Natural killer cell treated with Interleukin-12 subunit alpha and Interleukin-12 subunit beta and Interleukin-15 and Interleukin-18, amount 100 ng/mL, for 72 hours (primary cell): ENCODE results near the gene MBLAC1. TPM values are rescaled to one million over a fixed set of nuclear protein-coding genes. Genes with fewer than 3 reads are reported as not detected.
A peak's percentile ranks its signal among the peaks of the same experiment; 100 is the strongest.

Source experiments
- ATAC-seq, 2 donors: fragments of 150-1000 bp; cut with Tn5 transposase in 1 of 2; sonication (Bioruptor Pico), chemical (Tn5 transposase) in 1 of 2; 2 replicates each; pipeline ENCODE4 v1.10.0; 2021
- DNase-seq: peaks from one replicate; pipeline ENCODE4 v3.0.0; 2022; ENCODE audit warnings: low spot score
- H3K27ac Mint-ChIP-seq, 2 donors: 1 replicate in 1 of 2; 2 replicates in 1 of 2; pipeline ENCODE4 v1.8.0; 2022; ENCODE audit warnings: mixed read lengths in 2 of 2, mild to moderate bottlenecking in 1 of 2, moderate library complexity in 1 of 2
- H3K27me3 Mint-ChIP-seq, 2 donors: 1 replicate in 1 of 2; 2 replicates in 1 of 2; pipeline ENCODE4 v1.8.0; 2022; ENCODE audit warnings: mixed read lengths in 2 of 2
- H3K36me3 Mint-ChIP-seq: one replicate; pipeline ENCODE4 v1.8.0; 2022; ENCODE audit warnings: mixed read lengths
- H3K4me1 Mint-ChIP-seq, 2 donors: 1 replicate in 1 of 2; 2 replicates in 1 of 2; pipeline ENCODE4 v1.8.0; 2022; ENCODE audit warnings: low read depth in 2 of 2, mixed read lengths in 2 of 2, mild to moderate bottlenecking in 1 of 2
- H3K4me3 Mint-ChIP-seq: one replicate; pipeline ENCODE4 v1.8.0; 2022; ENCODE audit warnings: mixed read lengths
- H3K9me3 Mint-ChIP-seq: 2 replicates; pipeline ENCODE4 v1.8.0; 2022; ENCODE audit warnings: mixed read lengths
- total RNA-seq, 2 donors: library from RNA; stranded (reverse); gene quantifications; one replicate each; pipeline ENCODE4 v1.2.3, GENCODE V29; 2022

MBLAC1 gene
- total RNA-seq, 2 donors from 2014 or later: 3.4 to 6.5 TPM

DNA sequence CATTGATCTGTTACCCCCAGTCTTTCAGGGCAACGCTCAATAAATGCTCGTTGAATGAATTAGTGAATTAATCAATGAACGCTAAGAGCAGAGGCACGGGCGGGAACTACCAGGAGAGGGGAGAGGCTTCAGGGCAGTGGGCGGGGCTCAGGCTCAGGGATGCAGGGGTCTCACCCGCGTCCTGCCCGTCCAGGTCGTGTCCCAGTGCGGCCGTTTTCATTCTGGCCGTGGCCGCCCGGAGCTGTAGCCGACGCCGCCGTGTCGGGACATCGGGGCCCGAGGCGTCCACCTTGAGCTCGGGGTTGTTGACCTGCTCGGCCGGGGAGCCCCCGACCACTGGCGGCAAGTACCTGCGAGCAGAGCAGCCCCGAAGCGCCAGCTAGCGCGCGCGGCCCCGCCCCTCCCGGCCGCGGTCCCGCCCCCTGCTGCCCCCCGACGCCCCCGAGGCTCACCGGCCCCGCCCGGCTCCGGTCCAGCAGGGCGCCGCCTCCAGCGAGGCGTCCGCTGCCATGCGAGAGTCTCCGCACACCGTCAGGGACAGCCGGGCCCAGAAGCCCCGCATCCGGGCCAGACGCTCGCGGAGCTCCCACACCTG lies 44.4 kb downstream of the MBLAC1 start:
- H3K4me1 Mint-ChIP-seq: peaks cover 24 to 43% of the 10 kb centered on the region in 2 donors
- peak overlapping the region; percentile 71 for H3K4me3 Mint-ChIP-seq
- no peaks in the 10 kb centered on the region for H3K9me3 Mint-ChIP-seq
- no peaks in the 10 kb centered on the region for H3K36me3 Mint-ChIP-seq
- ATAC-seq (peak; percentile 72 to 78), DNase-seq (no peak)
- H3K27ac Mint-ChIP-seq: no peak overlapping the region
- H3K27me3 Mint-ChIP-seq: peaks cover 35 to 46% of the 10 kb centered on the region in 2 donors

DNA sequence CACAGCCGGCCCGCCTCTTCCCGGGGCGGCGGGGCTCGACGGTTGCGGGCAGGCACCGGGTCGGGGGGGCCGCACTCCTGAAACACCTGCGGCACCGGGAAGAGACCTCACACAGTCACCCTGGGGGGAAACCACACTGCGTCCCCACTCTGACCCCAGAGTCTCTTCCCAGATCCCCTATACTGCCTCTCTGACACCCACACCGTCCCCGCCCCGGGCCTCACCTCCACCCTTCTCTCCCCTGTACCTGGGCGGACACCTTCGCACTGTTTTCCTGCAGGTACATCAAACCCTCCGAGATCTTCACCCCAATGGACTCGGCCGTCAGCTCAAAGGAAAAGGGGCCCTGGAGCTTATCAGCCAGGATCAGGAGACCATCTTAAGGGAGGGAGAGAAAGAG lies 45.1 kb downstream of the MBLAC1 start:
- ATAC-seq: no peak
- Mint-ChIP-seq H3K36me3 (no peaks in the 10 kb centered on the region), H3K4me1 (peaks cover 30 to 44% of the 10 kb centered on the region in 2 donors), H3K4me3 (peak overlapping the region; percentile 64), H3K27me3 (peaks cover 29 to 40% of the 10 kb centered on the region in 2 donors), H3K9me3 (no peaks in the 10 kb centered on the region), H3K27ac (no peak overlapping the region)
- no peak for DNase-seq

DNA sequence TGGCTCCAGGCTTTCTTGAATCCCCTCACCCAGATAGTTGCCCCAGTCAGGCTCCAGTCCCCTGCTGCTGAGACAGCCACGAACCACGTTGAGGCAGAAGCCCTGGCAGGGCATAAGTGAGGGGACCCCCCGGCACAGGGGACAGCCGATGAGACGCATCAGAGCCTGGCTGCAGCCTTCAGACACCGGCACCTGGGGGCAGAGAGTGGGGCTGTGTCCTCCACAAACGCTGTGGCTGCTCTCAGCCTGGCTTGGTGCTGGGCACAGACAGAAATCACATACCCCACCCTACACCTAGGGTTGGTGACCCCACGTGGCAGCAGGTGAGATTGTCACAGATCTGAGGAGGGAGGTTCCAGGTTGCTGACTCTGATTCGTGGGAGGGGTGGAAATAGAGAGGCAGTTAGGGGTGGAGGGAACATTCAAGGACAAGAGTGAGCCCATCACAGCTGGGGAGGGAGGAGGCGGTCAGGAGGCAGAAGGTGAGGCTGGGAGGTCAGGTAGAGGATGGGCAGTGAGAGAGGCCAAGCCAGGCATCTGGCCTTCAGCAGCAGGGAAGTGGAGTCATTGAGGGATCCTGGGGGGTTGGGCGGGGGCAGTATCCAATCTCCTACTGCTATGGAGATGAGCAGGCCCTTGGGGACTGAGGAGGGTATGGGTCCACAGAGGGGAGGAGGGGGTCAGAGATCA lies 47.2 kb downstream of the MBLAC1 start:
- Mint-ChIP-seq H3K4me3 (no peak overlapping the region), H3K4me1 (peaks cover 19 to 28% of the 10 kb centered on the region in 2 donors), H3K27ac (no peak overlapping the region), H3K36me3 (no peaks in the 10 kb centered on the region), H3K27me3 (peaks cover 10 to 18% of the 10 kb centered on the region in 2 donors), H3K9me3 (no peaks in the 10 kb centered on the region)
- ATAC-seq (no peak), DNase-seq (no peak)

DNA sequence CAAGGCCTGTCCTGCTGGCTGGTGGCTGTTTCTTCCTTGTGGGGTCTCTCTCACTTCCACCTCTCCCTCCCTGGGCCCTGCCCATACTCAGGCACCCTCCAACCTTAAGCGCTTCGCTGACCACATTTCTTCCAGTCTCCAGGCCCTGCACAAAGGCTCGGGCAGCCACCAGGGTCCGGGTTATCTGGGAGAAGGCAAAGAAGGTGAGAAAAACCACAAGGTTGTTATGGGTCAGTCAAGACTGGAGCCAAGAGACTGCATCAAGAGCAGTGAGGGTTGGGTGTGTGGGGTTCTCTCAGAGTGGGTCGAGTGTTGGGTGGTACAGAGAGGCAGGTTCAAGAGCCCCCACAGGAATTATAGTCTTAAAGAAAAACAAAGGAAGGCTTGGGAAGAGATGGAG lies 47.8 kb downstream of the MBLAC1 start:
- no peaks in the 10 kb centered on the region for H3K36me3 Mint-ChIP-seq
- peak overlapping the region in 1 of 2 donors; percentile 22 for H3K27ac Mint-ChIP-seq
- H3K4me1 Mint-ChIP-seq: peaks cover 19 to 28% of the 10 kb centered on the region in 2 donors
- H3K9me3 Mint-ChIP-seq: no peaks in the 10 kb centered on the region
- H3K27me3 Mint-ChIP-seq: peaks cover 10 to 18% of the 10 kb centered on the region in 2 donors
- DNase-seq: no peak
- no peak overlapping the region for H3K4me3 Mint-ChIP-seq
- ATAC-seq: no peak

GRCh38 chr7:100175296-100175935 lies 48.6 kb downstream of the MBLAC1 start:
- Mint-ChIP-seq H3K36me3 (no peaks in the 10 kb centered on the region), H3K27me3 (peaks cover 9 to 13% of the 10 kb centered on the region in 2 donors), H3K4me1 (peaks cover 19 to 28% of the 10 kb centered on the region in 2 donors), H3K4me3 (peak overlapping the region; percentile 10), H3K27ac (no peak overlapping the region), H3K9me3 (peaks cover 1% of the 10 kb centered on the region)
- ATAC-seq (no peak), DNase-seq (no peak)

DNA sequence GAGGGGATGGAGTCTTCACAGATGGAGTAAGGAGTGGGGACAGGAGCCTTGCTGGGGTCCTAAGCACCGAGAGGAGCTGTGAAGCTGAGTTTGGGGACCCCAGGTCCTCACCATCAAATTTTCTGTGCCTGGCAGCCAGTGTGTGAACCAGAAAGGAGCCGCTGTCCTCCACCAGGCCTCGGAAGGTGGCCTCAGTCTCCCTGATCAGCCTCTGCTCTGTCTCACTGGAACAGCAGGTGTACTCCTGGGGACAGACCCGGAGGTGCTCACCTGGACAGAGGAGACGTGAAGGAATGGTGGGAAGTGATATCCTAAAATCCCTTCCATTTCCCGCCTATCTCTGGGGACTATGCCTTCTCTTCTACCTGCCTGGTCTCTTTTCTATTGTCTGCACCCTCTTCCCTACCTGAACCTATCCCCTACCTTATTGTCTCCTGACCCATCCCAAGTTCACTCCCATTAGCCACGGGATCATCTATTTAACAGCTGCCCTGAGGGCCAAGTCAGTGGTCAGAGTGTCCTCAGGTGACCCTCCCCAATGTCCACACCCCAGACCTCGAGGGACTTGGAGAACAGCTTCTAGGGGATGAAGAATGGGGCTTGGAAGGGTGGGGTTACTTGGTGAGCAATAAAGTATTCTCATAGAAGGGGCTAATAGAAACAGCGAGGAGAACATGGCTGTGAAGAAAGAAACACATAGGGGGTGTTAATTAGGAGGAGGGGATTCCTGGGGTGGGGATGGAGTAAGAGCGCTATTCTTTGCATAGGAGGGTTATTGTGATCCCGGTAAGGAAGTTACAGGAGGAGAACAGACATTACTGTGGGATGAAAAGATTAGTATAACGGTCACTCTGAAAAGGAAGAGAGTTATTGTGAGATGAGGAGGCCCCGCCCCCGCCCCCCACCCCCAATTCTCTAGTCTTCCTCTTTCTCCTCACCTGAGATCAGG lies 49.6 kb downstream of the MBLAC1 start:
- peak overlapping the region; percentile 45 for H3K4me3 Mint-ChIP-seq
- peaks cover 5 to 7% of the 10 kb centered on the region in 2 donors for H3K27me3 Mint-ChIP-seq
- no peaks in the 10 kb centered on the region for H3K36me3 Mint-ChIP-seq
- ATAC-seq: no peak
- H3K27ac Mint-ChIP-seq: peak overlapping the region in 1 of 2 donors; percentile 52
- peaks cover 3% of the 10 kb centered on the region for H3K9me3 Mint-ChIP-seq
- no peak for DNase-seq
- peaks cover 24 to 28% of the 10 kb centered on the region in 2 donors for H3K4me1 Mint-ChIP-seq

- Mint-ChIP-seq H3K27me3 (peaks cover 5 to 7% of the 10 kb centered on the region in 2 donors), H3K4me3 (peak within 1 kb of the TSS; percentile 45), H3K27ac (peak within 1 kb of the TSS in 1 of 2 donors; percentile 52), H3K36me3 (no peaks in the 10 kb centered on the region), H3K9me3 (peaks cover 3% of the 10 kb centered on the region), H3K4me1 (peaks cover 24 to 25% of the 10 kb centered on the region in 2 donors)
- peak; percentile 93 to 95 for ATAC-seq
- peak; percentile 96 for DNase-seq
Observed at GRCh38 chr7:100177045-100178001, 50.6 kb downstream of the MBLAC1 start, which contains the start of the genes GPC2 and STAG3. Gene GPC2, minus strand, starts transcription at chr7:100177381. Its CDS starts 182 bp downstream, at chr7:100177199. Gene STAG3, plus strand, starts transcription at chr7:100177918. Its CDS starts 2,639 bp downstream, at chr7:100180557.

Other genes starting within 250 kb of the MBLAC1 start
- gene OR2AE1, start 249.9 kb upstream of the MBLAC1 start, total RNA-seq: under 1 TPM in 1 of 2 donors, not detected in 1; 0.36 TPM
- 10 to 100 TPM; 29.9 to 30.8 TPM for gene TRIM4, start 207.4 kb upstream of the MBLAC1 start, total RNA-seq
- gene GJC3, start 197.3 kb upstream of the MBLAC1 start, total RNA-seq: not detected
- not detected for gene AZGP1, start 150.9 kb upstream of the MBLAC1 start, total RNA-seq
- gene ZKSCAN1, start 111.4 kb upstream of the MBLAC1 start, total RNA-seq: 10 to 100 TPM; 64.9 to 70.6 TPM
- gene ZSCAN21, start 77.2 kb upstream of the MBLAC1 start, total RNA-seq: 10 to 100 TPM in 1 of 2 donors, 1 to 10 TPM in 1; 8.7 to 11.0 TPM
- 10 to 100 TPM; 19.6 to 33.6 TPM for gene ZNF3, start 45.2 kb upstream of the MBLAC1 start, total RNA-seq
- gene COPS6, start 38.0 kb upstream of the MBLAC1 start, total RNA-seq: 10 to 100 TPM; 81.8 to 88.8 TPM
- 100 to 1,000 TPM; 248 to 526 TPM for gene MCM7, start 25.6 kb upstream of the MBLAC1 start, total RNA-seq
- 10 to 100 TPM in 1 of 2 donors, 1 to 10 TPM in 1; 8.9 to 16.9 TPM for gene AP4M1, start 25.3 kb upstream of the MBLAC1 start, total RNA-seq
- gene TAF6, start 7.6 kb upstream of the MBLAC1 start, total RNA-seq: 10 to 100 TPM; 46.3 to 69.1 TPM
- gene CNPY4, start 7.3 kb upstream of the MBLAC1 start, total RNA-seq: 10 to 100 TPM; 17.5 to 19.1 TPM
- 100 to 1,000 TPM; 124 to 145 TPM for gene LAMTOR4, start 22.0 kb downstream of the MBLAC1 start, total RNA-seq
- gene TRAPPC14, start 31.8 kb downstream of the MBLAC1 start, total RNA-seq: 10 to 100 TPM; 46.2 to 52.7 TPM
- 1 to 10 TPM in 1 of 2 donors, under 1 TPM in 1; 0.57 to 1.1 TPM for gene GAL3ST4, start 41.6 kb downstream of the MBLAC1 start, total RNA-seq
- 1 to 10 TPM; 2.6 to 2.7 TPM for gene GPC2, start 50.4 kb downstream of the MBLAC1 start, total RNA-seq
- 10 to 100 TPM; 13.7 to 24.4 TPM for gene STAG3, start 51.0 kb downstream of the MBLAC1 start, total RNA-seq
- 10 to 100 TPM; 32.2 to 43.9 TPM for gene PVRIG, start 93.0 kb downstream of the MBLAC1 start, total RNA-seq
- not detected for gene SPDYE3, start 180.7 kb downstream of the MBLAC1 start, total RNA-seq
- 10 to 100 TPM; 48.4 to 94.8 TPM for gene PILRB, start 231.2 kb downstream of the MBLAC1 start, total RNA-seq
- 1 to 10 TPM; 3.7 to 6.8 TPM for gene PILRA, start 246.5 kb downstream of the MBLAC1 start, total RNA-seq